NCI-H2227 (cell line): ENCODE results near the gene FAM13B.

Experiments used
- DNase-seq: peaks from one replicate; lab custom pipeline; 2025; ENCODE audit not compliant: unreplicated experiment; lab: John Stamatoyannopoulos, UW

The FAM13B gene

GRCh38 chr5:137901011-137901817 is 131.7 kb downstream of the FAM13B start:
- peak; percentile 3 for DNase-seq

DNA sequence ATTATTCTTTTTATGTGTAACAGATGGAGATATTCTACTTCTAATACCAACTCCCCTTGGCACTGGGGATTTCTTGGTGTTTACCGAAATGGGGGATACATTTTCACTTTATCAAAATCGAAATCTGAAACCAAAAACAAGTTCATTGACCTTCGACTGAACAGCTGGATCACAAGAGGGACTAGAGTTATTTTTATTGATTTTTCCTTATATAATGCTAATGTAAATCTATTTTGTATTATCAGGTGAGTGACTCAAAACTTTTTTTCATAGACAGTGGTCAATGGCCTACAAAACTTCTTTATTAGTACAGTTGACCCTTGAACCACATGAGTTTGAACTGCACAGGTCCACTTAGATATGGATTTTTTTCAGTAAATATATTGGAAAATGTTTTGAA is 133.4 kb downstream of the FAM13B start:
- no peak for DNase-seq

GRCh38 chr5:137896560-137896959 is 136.3 kb downstream of the FAM13B start:
- DNase-seq = no peak

- no peak for DNase-seq
Measured at GRCh38 chr5:137894586-137894985, 138.3 kb downstream of the FAM13B start.

DNA sequence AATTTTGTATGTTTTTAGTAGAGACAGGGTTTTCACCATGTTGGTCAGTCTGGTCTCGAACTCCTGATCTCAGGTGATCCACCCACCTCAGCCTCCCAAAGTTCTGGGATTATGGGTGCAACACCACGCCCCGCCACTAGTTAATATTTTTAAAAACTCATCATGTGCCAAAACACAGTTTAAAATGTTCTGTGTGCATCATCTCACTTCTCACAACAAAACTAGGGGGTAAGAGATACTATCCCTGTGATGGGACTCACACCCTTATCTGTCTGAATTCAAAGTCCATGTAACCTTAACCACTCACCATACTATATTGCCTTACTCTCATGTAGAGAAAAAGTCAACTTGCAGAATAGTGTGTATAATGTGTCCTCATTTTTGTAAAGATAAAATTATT is 141.0 kb downstream of the FAM13B start:
- DNase-seq = no peak

- DNase-seq = no peak
Measured at GRCh38 chr5:137890845-137891244, 142.0 kb downstream of the FAM13B start.

DNA sequence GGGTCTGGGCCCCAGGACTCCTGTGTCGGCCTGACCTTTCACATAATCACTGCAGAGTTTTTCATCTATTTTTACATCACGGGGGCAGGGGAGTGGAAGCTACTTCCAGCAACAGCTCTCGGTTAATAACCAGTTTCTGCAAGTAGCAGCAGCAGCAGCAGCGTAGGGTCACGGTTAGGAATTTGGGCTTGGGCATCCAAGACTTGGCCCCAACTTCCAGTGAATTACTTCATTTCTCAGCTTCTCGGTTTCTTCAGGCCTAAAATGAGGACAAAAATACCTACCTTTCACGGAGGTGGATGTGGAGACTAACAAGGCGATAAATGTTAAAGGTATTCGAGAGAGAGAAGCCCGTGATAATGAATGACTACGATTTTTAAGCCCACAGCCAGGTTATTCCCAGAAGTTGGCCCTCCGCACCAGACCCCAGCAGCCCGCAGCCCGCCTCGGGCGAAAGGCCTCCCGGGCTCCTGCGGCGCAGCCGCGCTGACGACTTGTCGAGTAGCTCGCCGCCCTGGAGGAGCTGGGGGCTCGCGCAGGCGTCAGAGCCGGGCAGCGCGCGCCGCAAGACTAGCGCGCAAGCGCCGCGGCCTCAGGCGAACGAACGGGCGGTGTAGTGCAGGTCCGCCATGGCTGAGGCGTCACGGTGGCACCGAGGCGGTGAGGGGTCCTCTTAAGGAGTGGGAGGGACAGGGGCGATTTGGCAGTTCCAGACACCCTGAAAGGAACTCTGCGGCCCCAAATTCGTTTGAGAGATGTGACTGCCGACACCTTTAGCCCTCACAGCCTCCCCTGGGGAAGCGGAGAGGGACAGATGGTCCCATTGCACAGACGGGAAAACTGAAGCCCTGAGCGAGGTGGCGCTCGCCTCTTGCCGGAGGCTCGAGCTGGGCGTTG is 143.8 kb downstream of the FAM13B start, which contains the start of gene PKD2L2:
TSS of gene PKD2L2 (plus strand) at position 595 of the 897 bp plus-strand sequence. CDS start at position 630, 35 bp downstream.
- peak; percentile 26 for DNase-seq

DNA sequence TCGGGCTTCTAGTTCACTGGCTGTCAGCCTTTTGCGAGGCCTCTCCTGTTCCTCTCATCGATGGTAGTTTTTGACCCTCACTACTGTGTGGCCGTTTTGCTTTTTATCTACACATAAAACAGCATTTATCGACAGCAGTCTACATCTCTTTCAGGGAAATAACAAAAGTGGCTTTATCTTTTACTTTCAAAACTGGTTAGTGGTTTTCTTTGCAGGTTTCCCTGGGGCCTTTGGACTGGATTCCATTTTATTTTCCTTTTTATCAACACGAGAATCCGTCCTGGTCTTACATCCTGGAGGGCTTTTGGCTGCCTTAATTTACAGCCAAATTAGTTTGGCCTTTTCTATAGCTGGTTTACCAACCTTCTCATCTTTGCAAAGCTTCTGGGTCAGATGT is 144.4 kb downstream of the FAM13B start:
- no peak for DNase-seq
